HL-60 (cell line): Measurements from ENCODE around the gene MISP3.

Source experiments
- DNase-seq, 2 experiments: peaks; one replicate each; pipeline ENCODE4 v3.0.0-alpha.2; 2010 to 2020; ENCODE audit warnings: low read depth in 1 of 2, low spot score in 1 of 2
- H3K27ac ChIP-seq: fragments of 250-450 bp; sonication (Bioruptor Pico); replicated peaks from 2 replicates; pipeline ENCODE4 v1.5.1; 2020; ENCODE audit warnings: mild to moderate bottlenecking, moderate library complexity
- H3K27me3 ChIP-seq: fragments of 250-450 bp; sonication (Bioruptor Pico); 2 replicates; pipeline ENCODE4 v1.5.1; 2021; ENCODE audit warnings: mild to moderate bottlenecking, moderate library complexity; ENCODE audit not compliant: insufficient read depth, poor library complexity, severe bottlenecking
- H3K4me3 ChIP-seq: replicated peaks from 2 replicates; pipeline ENCODE4 v1.5.1; 2011; ENCODE audit warnings: mild to moderate bottlenecking, control low read depth, low read length; ENCODE audit not compliant: insufficient read depth
- GABPA ChIP-seq: IDR thresholded peaks from 2 replicates; pipeline ENCODE4 v1.6.1; 2012; ENCODE audit warnings: low read depth
- POLR2AphosphoS5 ChIP-seq: IDR thresholded peaks from 2 replicates; pipeline ENCODE4 v1.6.1; 2012; ENCODE audit warnings: low read depth
- SPI1 ChIP-seq: IDR thresholded peaks from 2 replicates; pipeline ENCODE4 v1.6.1; 2012; ENCODE audit warnings: low read depth, mild to moderate bottlenecking, borderline replicate concordance
- TF ChIP-seq, protein P1 (sequence below): IDR thresholded peaks from one replicate; pipeline ENCODE4 v1.5.1; 2011; ENCODE audit warnings: low read length, control low read depth, inconsistent platforms; ENCODE audit not compliant: insufficient read depth
- TF ChIP-seq, protein P2 (sequence below): IDR thresholded peaks from 2 replicates; pipeline ENCODE4 v1.6.1; 2012; ENCODE audit warnings: low read depth; ENCODE audit not compliant: insufficient replicate concordance

MISP3 gene

DNA sequence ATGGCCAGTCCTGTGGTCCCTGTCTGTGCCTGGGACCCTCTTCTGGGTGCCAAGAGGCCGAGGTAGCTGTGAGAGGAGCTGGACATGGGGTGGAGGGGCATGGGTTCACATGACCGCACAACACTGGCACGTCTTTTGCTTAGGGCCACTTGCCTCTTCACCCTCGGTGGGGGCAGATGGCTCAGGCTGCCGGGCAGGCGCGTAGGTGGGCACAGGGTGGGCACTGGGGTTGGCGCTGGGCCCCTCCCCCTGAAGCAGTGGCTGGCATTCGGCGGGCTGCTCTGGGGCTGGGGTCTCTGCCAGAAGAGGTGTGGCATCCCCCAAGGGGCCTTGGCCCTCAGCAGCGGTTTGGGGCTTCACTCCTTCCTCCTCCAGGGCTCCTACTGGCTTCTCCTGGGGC lies 19.1 kb upstream of the MISP3 start:
- Histone ChIP-seq H3K27me3 (peaks cover 17% of the 10 kb centered on the region), H3K4me3 (no peak overlapping the region), H3K27ac (no peak overlapping the region)
- DNase-seq, result no peak
- TF ChIP-seq GABPA (no peak), POLR2AphosphoS5 (no peak), SPI1 (no peak)
- TF ChIP-seq, protein P1, sequence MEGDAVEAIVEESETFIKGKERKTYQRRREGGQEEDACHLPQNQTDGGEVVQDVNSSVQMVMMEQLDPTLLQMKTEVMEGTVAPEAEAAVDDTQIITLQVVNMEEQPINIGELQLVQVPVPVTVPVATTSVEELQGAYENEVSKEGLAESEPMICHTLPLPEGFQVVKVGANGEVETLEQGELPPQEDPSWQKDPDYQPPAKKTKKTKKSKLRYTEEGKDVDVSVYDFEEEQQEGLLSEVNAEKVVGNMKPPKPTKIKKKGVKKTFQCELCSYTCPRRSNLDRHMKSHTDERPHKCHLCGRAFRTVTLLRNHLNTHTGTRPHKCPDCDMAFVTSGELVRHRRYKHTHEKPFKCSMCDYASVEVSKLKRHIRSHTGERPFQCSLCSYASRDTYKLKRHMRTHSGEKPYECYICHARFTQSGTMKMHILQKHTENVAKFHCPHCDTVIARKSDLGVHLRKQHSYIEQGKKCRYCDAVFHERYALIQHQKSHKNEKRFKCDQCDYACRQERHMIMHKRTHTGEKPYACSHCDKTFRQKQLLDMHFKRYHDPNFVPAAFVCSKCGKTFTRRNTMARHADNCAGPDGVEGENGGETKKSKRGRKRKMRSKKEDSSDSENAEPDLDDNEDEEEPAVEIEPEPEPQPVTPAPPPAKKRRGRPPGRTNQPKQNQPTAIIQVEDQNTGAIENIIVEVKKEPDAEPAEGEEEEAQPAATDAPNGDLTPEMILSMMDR, result no peak
- TF ChIP-seq, protein P2, sequence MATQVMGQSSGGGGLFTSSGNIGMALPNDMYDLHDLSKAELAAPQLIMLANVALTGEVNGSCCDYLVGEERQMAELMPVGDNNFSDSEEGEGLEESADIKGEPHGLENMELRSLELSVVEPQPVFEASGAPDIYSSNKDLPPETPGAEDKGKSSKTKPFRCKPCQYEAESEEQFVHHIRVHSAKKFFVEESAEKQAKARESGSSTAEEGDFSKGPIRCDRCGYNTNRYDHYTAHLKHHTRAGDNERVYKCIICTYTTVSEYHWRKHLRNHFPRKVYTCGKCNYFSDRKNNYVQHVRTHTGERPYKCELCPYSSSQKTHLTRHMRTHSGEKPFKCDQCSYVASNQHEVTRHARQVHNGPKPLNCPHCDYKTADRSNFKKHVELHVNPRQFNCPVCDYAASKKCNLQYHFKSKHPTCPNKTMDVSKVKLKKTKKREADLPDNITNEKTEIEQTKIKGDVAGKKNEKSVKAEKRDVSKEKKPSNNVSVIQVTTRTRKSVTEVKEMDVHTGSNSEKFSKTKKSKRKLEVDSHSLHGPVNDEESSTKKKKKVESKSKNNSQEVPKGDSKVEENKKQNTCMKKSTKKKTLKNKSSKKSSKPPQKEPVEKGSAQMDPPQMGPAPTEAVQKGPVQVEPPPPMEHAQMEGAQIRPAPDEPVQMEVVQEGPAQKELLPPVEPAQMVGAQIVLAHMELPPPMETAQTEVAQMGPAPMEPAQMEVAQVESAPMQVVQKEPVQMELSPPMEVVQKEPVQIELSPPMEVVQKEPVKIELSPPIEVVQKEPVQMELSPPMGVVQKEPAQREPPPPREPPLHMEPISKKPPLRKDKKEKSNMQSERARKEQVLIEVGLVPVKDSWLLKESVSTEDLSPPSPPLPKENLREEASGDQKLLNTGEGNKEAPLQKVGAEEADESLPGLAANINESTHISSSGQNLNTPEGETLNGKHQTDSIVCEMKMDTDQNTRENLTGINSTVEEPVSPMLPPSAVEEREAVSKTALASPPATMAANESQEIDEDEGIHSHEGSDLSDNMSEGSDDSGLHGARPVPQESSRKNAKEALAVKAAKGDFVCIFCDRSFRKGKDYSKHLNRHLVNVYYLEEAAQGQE, result no peak

DNA sequence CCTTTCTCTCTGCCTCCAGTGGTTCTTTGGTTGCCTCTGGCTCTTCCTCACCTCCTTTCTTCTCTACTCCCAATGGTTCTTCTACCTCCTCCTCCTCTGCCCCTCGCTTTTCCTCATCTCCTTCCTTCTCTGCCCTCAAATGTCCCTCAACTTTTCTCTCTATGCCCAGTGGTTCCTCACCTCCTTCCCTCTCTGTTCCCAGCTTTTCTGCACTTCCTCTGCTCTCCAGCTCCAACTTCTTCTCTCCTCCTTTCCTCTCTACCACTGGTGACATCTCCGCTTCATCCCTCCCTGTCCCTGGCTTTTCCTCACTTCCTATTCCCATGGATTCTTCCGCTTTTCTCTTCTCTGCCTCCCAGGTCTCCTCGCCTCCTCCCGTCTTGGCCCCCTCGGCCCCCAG lies 18.5 kb upstream of the MISP3 start:
- TF ChIP-seq POLR2AphosphoS5, result no peak
- TF ChIP-seq GABPA, result no peak
- TF ChIP-seq, protein P2, result no peak
- TF ChIP-seq SPI1, result no peak
- TF ChIP-seq, protein P1, result no peak
- DNase-seq, result no peak
- Histone ChIP-seq H3K27ac (no peak overlapping the region), H3K27me3 (peaks cover 20% of the 10 kb centered on the region), H3K4me3 (no peak overlapping the region)

DNA sequence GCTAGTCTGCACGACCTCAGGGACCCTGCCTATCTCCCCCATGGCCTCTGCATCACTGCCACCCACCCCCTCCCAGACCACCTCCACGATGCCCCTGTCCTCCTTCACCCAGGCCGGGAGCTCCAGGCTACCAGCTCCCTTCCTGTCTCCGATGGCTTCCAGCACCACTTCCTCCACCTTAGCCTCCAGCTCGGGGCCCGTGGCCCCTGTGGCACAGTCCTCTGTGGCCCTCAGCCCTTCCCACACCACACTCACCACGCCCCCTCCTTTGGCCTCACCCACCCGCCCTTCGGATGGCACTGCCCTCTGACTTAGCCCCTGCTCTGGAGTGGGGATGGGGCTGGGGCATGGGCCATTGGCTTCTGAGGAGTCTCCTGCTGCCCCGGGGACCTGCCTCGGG lies 17.9 kb upstream of the MISP3 start:
- H3K27me3 ChIP-seq, result peaks cover 22% of the 10 kb centered on the region
- no peak for DNase-seq
- TF ChIP-seq, protein P1, result no peak
- TF ChIP-seq GABPA (no peak), SPI1 (no peak), POLR2AphosphoS5 (no peak)
- TF ChIP-seq, protein P2, result no peak

More for the DNA sequence above, 17.9 kb upstream of the MISP3 start:
- Histone ChIP-seq H3K4me3 (no peak overlapping the region), H3K27ac (no peak overlapping the region)
